ENCODE measurements around the gene SESN1. TPM values are rescaled to one million over a fixed set of nuclear protein-coding genes. Genes with fewer than 3 reads are reported as not detected.

Gene SESN1
- total RNA-seq, 2 experiments from 2014 or later, result 8.7 to 8.9 TPM

DNA sequence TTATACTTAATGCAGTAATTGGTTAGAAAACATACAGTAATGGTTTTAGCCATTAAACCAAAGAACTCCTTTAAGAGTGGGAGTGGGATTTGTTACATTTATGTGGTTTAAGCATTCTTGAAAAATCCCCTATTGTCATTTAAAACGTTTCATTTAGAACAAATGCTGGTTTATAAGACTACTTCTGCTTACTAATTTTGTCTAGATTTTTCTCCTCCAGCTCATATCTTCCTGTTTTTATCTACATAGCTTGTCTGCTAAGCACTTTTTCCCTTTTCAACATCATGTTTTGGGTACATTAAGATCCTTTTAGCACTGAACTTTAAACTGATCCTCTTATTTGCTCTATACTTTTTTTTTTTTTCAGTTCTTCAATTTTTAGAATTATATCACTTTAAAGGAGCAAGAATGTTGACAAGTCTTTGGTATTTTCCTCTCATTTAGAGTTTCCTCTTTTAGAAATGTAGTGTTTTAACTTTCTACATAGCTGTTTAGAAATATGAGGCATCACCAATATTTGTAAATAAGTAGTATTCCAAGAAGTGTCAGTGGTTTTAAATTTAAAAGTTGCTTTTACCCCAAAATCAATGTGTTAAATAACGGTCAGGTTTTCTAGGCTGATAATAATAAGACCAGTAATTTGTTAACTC, 80.9 kb downstream of the SESN1 start:
- no peak for DNase-seq
- Mint-ChIP-seq H3K36me3 (peaks cover 3% of the 10 kb centered on the region), H3K4me1 (peaks cover 40% of the 10 kb centered on the region), H3K27me3 (no peaks in the 10 kb centered on the region), H3K27ac (peak overlapping the region; percentile 77), H3K4me3 (no peak overlapping the region), H3K9me3 (no peaks in the 10 kb centered on the region)

DNA sequence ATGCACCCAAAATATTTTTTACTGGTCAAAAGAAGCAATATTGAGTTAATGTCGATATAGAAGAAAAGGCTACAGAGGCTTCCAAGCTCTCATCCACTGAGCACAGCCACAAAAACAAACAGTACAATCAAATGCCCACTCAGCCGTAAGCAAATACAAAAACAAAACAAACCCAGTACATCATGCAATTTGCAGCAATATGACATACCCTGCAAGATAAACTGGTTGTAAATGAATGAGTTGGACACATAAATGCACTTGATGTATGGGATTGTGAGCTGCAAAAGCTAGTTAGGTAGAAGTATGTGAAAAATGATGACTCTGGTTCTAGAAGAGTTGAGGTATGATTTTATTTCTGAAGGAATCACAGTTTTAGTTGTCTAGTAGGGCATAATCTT, 83.9 kb downstream of the SESN1 start:
- Mint-ChIP-seq H3K27ac (no peak overlapping the region), H3K9me3 (no peaks in the 10 kb centered on the region), H3K4me1 (peaks cover 60% of the 10 kb centered on the region), H3K4me3 (peak overlapping the region; percentile 35), H3K27me3 (no peaks in the 10 kb centered on the region), H3K36me3 (peaks cover 3% of the 10 kb centered on the region)
- DNase-seq, result no peak

DNA sequence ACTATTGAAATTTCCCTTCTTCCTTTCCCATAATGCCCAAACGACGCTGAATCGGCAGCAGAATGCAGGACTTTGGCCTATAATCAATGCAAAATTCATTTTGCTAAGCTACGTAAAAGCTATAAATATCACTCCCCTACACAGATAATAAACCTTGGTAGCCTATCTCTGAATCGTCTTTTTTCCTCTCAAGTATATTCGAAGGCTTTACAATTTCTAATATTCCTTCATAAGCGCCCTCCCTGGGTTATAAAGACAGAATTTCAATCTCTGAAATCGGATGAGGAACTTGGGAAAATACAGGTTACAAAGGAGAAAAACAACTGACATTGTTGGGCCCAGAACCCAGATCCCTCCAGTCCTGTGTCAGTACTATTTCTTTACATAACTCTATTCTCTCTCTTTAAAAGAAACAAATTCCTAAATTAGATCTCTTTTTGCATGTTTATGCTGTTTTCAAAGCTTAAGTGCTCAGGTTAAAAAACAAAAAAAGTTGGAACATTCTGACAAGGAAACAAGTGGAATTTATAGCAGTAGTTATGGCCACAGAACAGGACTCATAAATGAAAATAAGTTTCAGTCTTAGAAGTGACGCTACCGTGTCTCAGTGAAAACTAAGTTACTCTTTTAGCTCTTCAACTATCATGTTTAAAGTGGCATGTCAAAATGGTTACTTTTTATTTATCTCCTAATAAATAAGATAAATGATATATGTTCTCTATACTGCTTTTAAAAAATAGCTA, 84.5 kb downstream of the SESN1 start:
- no peaks in the 10 kb centered on the region for H3K27me3 Mint-ChIP-seq
- H3K9me3 Mint-ChIP-seq, result no peaks in the 10 kb centered on the region
- peaks cover 3% of the 10 kb centered on the region for H3K36me3 Mint-ChIP-seq
- H3K4me1 Mint-ChIP-seq, result peaks cover 56% of the 10 kb centered on the region
- peak overlapping the region; percentile 96 for H3K27ac Mint-ChIP-seq
- DNase-seq, result no peak
- peak overlapping the region; percentile 93 for H3K4me3 Mint-ChIP-seq

GRCh38 chr6:109009236-109009961, 85.2 kb downstream of the SESN1 start:
- Mint-ChIP-seq H3K4me1 (peaks cover 57% of the 10 kb centered on the region), H3K27me3 (no peaks in the 10 kb centered on the region), H3K9me3 (no peaks in the 10 kb centered on the region), H3K36me3 (peaks cover 3% of the 10 kb centered on the region), H3K4me3 (peak overlapping the region; percentile 93), H3K27ac (peak overlapping the region; percentile 96)
- peak; percentile 94 for DNase-seq

DNA sequence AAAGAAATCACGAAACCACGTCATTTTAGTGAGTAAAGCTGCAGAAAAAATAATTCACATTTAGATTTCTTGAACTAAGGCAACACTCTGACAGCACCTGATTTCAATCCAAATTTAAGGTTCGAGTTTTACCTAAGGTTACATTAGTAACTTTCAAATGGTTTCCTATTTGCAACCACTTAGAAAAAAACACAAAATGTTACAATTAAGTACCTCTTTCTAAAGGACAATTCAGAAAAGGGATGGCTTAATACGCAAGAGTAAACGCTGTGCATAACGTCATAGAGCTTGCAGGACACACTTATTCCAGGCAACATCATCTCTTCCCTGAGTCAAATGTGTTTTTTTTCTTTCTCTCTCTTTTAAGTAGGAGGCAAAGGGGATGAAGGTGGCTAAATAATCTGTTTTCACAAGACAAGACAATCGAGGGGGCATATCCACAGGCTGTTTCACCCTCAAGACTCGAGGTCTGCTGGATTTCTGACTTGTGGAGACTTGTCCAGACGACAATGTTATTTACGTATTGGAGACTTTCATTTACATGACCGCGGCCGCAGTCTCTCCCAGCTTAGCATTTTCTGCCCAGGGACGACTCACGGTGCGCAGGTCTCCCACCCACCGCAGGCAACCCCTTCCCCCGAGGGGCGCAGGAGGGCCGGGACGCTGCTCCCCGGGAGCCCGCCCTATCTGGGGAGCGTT, 86.0 kb downstream of the SESN1 start:
- peaks cover 56% of the 10 kb centered on the region for H3K4me1 Mint-ChIP-seq
- H3K9me3 Mint-ChIP-seq, result no peaks in the 10 kb centered on the region
- DNase-seq, result peak; percentile 23
- H3K27me3 Mint-ChIP-seq, result no peaks in the 10 kb centered on the region
- peak overlapping the region; percentile 91 for H3K27ac Mint-ChIP-seq
- peak overlapping the region; percentile 91 for H3K4me3 Mint-ChIP-seq
- peaks cover 3% of the 10 kb centered on the region for H3K36me3 Mint-ChIP-seq

DNA sequence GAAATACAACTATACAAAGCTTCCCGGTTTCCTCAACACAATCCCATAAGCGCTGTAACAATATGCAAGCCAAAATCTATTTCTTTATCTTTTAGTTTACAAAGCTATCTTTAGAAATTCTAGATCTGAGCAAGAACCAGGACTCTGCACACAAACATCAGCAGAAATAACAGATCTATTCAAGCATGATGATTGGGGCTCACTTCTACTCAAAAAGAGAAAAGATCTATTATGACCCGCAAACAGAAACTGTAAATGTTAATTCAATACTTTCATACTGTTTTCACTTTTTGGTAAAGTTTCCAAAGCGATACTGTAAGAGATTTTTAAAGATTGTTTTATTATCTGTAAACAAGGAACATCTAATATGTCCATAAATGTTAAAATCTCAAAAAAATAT, 86.6 kb downstream of the SESN1 start:
- DNase-seq, result no peak
- H3K27ac Mint-ChIP-seq, result peak overlapping the region; percentile 50
- no peaks in the 10 kb centered on the region for H3K9me3 Mint-ChIP-seq
- peaks cover 3% of the 10 kb centered on the region for H3K36me3 Mint-ChIP-seq
- peaks cover 53% of the 10 kb centered on the region for H3K4me1 Mint-ChIP-seq
- H3K4me3 Mint-ChIP-seq, result peak overlapping the region; percentile 91
- H3K27me3 Mint-ChIP-seq, result no peaks in the 10 kb centered on the region

GRCh38 chr6:109007521-109007920, 87.1 kb downstream of the SESN1 start:
- H3K4me3 Mint-ChIP-seq, result peak overlapping the region; percentile 91
- H3K4me1 Mint-ChIP-seq, result peaks cover 51% of the 10 kb centered on the region
- H3K9me3 Mint-ChIP-seq, result no peaks in the 10 kb centered on the region
- H3K27ac Mint-ChIP-seq, result peak overlapping the region; percentile 42
- H3K36me3 Mint-ChIP-seq, result peaks cover 3% of the 10 kb centered on the region
- DNase-seq, result no peak
- H3K27me3 Mint-ChIP-seq, result no peaks in the 10 kb centered on the region

DNA sequence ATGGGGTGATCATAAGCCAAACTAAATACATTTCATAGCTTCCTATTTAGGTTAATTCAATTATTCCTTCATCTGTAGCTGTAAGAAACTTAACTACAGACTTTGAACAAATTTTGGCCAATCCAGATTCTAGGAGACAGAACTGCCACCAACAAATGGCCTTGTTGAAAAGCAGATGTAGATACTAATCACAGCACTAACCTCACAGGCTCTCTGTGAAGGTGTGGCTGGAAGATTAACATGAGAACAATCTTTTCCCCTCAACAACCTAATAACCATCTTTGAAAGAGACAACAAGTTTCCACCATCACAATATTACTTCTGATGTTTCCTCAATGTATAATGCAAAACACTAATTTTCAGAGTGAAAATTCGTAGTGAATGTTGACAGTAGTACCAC, 87.8 kb downstream of the SESN1 start:
- H3K4me3 Mint-ChIP-seq, result peak overlapping the region; percentile 50
- H3K27ac Mint-ChIP-seq, result peak overlapping the region; percentile 42
- H3K4me1 Mint-ChIP-seq, result peaks cover 54% of the 10 kb centered on the region

GRCh38 chr6:109002882-109003281, 91.8 kb downstream of the SESN1 start:
- Mint-ChIP-seq H3K36me3 (peaks cover 7% of the 10 kb centered on the region), H3K9me3 (no peaks in the 10 kb centered on the region), H3K4me1 (peaks cover 45% of the 10 kb centered on the region), H3K27ac (no peak overlapping the region), H3K27me3 (no peaks in the 10 kb centered on the region), H3K4me3 (no peak overlapping the region)
- DNase-seq, result no peak

More for the DNA sequence above, 87.8 kb downstream of the SESN1 start:
- Mint-ChIP-seq H3K9me3 (no peaks in the 10 kb centered on the region), H3K36me3 (peaks cover 1% of the 10 kb centered on the region), H3K27me3 (no peaks in the 10 kb centered on the region)
- no peak for DNase-seq

DNA sequence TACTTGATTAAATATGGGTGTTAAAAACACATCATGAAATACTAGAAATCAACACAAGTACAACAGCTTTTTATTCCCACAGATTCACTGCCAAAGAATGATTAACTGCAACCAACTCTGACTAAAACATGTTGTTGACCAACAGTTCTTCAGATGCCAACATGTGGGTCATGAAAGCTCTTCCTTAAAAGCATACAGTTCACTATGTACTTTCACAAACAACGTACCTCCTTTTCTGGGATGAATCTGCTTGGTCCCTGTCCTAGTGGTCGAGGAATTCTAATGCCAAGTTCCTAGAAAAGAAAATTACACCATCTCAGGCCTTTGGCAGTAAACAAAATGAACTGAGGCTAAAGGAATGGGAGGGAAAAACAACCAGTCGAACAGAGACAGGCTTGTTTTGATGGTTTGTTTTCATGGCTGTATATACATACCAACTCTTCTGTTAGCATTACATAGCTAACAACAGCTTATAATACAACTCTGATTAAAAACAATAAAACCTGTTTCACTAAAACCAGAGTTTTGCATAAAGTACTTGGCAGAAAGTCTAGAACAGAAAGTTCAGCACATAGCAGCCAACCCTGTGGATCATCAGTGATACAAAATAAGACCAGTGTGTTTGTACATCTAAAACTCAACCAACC, 92.5 kb downstream of the SESN1 start:
- DNase-seq, result no peak
- no peak overlapping the region for H3K4me3 Mint-ChIP-seq
- peaks cover 39% of the 10 kb centered on the region for H3K4me1 Mint-ChIP-seq
- no peak overlapping the region for H3K27ac Mint-ChIP-seq
- peaks cover 7% of the 10 kb centered on the region for H3K36me3 Mint-ChIP-seq
- no peaks in the 10 kb centered on the region for H3K9me3 Mint-ChIP-seq
- no peaks in the 10 kb centered on the region for H3K27me3 Mint-ChIP-seq

GRCh38 chr6:109001291-109001894, 93.3 kb downstream of the SESN1 start:
- no peaks in the 10 kb centered on the region for H3K9me3 Mint-ChIP-seq
- H3K27me3 Mint-ChIP-seq, result no peaks in the 10 kb centered on the region
- no peak for DNase-seq
- no peak overlapping the region for H3K4me3 Mint-ChIP-seq
- peaks cover 31% of the 10 kb centered on the region for H3K4me1 Mint-ChIP-seq
- H3K36me3 Mint-ChIP-seq, result peaks cover 7% of the 10 kb centered on the region
- no peak overlapping the region for H3K27ac Mint-ChIP-seq

GRCh38 chr6:109000289-109000688, 94.4 kb downstream of the SESN1 start:
- Mint-ChIP-seq H3K9me3 (no peaks in the 10 kb centered on the region), H3K4me3 (no peak overlapping the region)

GRCh38 chr6:108999428-108999827, 95.2 kb downstream of the SESN1 start:
- no peaks in the 10 kb centered on the region for H3K9me3 Mint-ChIP-seq
- H3K4me3 Mint-ChIP-seq, result no peak overlapping the region
- H3K27me3 Mint-ChIP-seq, result no peaks in the 10 kb centered on the region
- DNase-seq, result no peak
- peaks cover 19% of the 10 kb centered on the region for H3K4me1 Mint-ChIP-seq
- H3K27ac Mint-ChIP-seq, result no peak overlapping the region
- peaks cover 7% of the 10 kb centered on the region for H3K36me3 Mint-ChIP-seq

More at GRCh38 chr6:109000289-109000688, 94.4 kb downstream of the SESN1 start:
- H3K27ac Mint-ChIP-seq, result no peak overlapping the region
- peaks cover 7% of the 10 kb centered on the region for H3K36me3 Mint-ChIP-seq
- no peak for DNase-seq
- peaks cover 26% of the 10 kb centered on the region for H3K4me1 Mint-ChIP-seq
- no peaks in the 10 kb centered on the region for H3K27me3 Mint-ChIP-seq

DNA sequence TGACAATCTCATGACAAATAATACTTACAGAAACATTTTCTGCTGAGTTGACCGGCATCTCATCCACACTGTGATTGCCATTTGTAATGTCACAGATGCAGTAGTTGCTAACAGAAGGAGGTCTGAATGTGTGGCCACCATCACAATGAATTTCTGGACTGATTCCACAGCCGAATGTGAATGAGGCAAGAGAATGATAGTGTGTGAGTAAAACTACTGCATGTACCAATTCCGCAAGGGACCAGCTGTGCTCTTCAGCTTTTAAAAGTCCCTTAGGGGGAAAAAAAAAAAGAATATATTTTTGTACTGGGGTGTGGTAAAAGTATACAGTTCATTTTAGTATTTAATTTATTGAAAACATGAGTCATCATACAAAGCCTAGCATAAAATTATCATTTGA, 96.2 kb downstream of the SESN1 start:
- H3K27me3 Mint-ChIP-seq, result no peaks in the 10 kb centered on the region
- no peak overlapping the region for H3K4me3 Mint-ChIP-seq
- no peaks in the 10 kb centered on the region for H3K9me3 Mint-ChIP-seq
- no peak for DNase-seq
- H3K4me1 Mint-ChIP-seq, result peaks cover 12% of the 10 kb centered on the region
- no peak overlapping the region for H3K27ac Mint-ChIP-seq
- peaks cover 7% of the 10 kb centered on the region for H3K36me3 Mint-ChIP-seq

Data from activated naive CD8-positive, alpha-beta T cell treated with anti-CD3 and anti-CD28 coated beads for 36 hours (primary cell).